DND-41 (cell line): Measurements from ENCODE around the gene HOGA1.

ENCODE experiments used
- CTCF ChIP-seq: IDR thresholded peaks from 2 replicates; pipeline ENCODE4 v1.5.1; 2012; ENCODE audit warnings: borderline replicate concordance, low read length, moderate library complexity, mild to moderate bottlenecking; ENCODE audit not compliant: poor library complexity, severe bottlenecking; ENCODE audit errors: extremely low read depth
- EZH2 ChIP-seq: IDR thresholded peaks from 3 replicates; pipeline ENCODE4 v1.6.1; 2012; ENCODE audit warnings: borderline replicate concordance, low read depth, mild to moderate bottlenecking, moderate library complexity, low read length, inconsistent platforms; ENCODE audit not compliant: severe bottlenecking

GRCh38 chr10:97612386-97612785 lies 28.2 kb downstream of the HOGA1 start:
- peak; percentile 40 for TF ChIP-seq CTCF
- no peak for TF ChIP-seq EZH2
